ENCODE data around the gene MPPED2. TPM values are rescaled to one million over a fixed set of nuclear protein-coding genes. Genes with fewer than 3 reads are reported as not detected.

MPPED2 gene
- total RNA-seq, 1 donor from 2014 or later, result not detected

DNA sequence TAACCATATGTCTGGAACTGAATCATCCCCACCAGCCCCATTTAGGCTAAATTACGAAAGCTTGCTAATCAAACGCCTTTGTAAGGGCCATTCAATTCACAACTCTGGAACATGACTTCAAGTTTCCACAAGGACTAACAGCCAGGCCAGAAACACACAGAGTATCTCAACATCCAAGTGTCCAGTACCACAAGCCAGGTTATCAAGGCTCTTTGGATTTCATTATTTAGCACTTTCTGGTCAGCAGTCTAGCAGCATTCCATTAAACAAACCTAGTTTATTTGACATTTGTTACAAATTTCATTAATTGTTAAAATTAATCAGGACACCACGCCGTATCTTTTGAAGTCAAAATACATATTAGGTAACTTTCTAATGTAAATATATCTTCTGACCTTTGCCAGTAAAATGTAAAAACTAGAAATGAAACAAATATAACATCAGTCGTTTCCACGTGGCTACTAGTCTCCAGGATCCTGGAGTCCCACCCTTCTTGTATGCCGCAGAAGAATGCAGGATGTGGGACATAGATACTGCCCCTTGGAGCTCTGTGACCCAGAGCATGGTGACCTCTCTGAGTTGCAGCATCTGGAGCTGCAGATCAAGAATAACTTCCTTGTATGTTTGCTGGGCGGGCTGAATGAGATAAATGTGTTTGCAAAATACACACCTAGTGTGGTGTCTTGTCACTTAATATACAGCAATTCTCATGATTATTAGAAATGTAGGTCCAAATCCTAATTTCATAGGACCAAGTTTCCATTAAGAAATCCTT lies 64.7 kb downstream of the MPPED2 start:
- no peaks in the 10 kb centered on the region for H3K36me3 ChIP-seq (ENCODE audit: control insufficient read depth, insufficient read depth, low read length)
- no peaks in the 10 kb centered on the region for H3K27me3 ChIP-seq (ENCODE audit: control insufficient read depth, insufficient read depth, low read length)
- no peak for FAIRE-seq
- DNase-seq (ENCODE audit: low read depth), result no peak
- TF ChIP-seq, protein P1, sequence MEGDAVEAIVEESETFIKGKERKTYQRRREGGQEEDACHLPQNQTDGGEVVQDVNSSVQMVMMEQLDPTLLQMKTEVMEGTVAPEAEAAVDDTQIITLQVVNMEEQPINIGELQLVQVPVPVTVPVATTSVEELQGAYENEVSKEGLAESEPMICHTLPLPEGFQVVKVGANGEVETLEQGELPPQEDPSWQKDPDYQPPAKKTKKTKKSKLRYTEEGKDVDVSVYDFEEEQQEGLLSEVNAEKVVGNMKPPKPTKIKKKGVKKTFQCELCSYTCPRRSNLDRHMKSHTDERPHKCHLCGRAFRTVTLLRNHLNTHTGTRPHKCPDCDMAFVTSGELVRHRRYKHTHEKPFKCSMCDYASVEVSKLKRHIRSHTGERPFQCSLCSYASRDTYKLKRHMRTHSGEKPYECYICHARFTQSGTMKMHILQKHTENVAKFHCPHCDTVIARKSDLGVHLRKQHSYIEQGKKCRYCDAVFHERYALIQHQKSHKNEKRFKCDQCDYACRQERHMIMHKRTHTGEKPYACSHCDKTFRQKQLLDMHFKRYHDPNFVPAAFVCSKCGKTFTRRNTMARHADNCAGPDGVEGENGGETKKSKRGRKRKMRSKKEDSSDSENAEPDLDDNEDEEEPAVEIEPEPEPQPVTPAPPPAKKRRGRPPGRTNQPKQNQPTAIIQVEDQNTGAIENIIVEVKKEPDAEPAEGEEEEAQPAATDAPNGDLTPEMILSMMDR (IDR thresholded peaks at IDR 0.05; ENCODE audit: insufficient read depth, low read length, severe bottlenecking), result no peak
- H3K4me3 ChIP-seq (ENCODE audit: low read depth, low read length), result no peak overlapping the region

- TF ChIP-seq, protein P1 (IDR thresholded peaks at IDR 0.05; ENCODE audit: insufficient read depth, low read length, severe bottlenecking), result no peak
- no peaks in the 10 kb centered on the region for H3K36me3 ChIP-seq (ENCODE audit: control insufficient read depth, insufficient read depth, low read length)
- H3K4me3 ChIP-seq (ENCODE audit: low read depth, low read length), result no peak overlapping the region
- no peak for DNase-seq (ENCODE audit: low read depth)
- no peaks in the 10 kb centered on the region for H3K27me3 ChIP-seq (ENCODE audit: control insufficient read depth, insufficient read depth, low read length)
- FAIRE-seq, result no peak
Measured at GRCh38 chr11:30513087-30513486, 73.1 kb downstream of the MPPED2 start.

DNA sequence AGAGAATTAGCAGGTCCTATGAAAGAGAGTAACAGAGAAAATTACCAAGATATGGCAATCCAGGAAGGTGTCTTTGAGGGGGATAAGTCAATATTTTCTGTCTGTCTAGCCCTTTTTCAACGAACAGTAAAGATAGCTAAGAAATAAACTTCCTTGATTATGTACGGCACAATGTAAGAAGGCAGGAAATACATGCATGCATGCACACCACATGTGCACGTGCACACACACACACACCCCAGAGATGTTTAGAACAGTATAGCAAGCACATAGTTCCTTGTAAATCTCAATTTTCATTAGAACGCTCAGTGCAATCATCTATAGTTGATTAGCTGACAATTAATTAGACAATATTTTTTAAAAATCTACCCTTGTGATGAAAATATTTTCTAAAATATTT lies 74.7 kb downstream of the MPPED2 start:
- FAIRE-seq (no peak), DNase-seq (ENCODE audit: low read depth) (no peak)
- Histone ChIP-seq H3K4me3 (ENCODE audit: low read depth, low read length) (no peak overlapping the region), H3K27me3 (ENCODE audit: control insufficient read depth, insufficient read depth, low read length) (no peaks in the 10 kb centered on the region), H3K36me3 (ENCODE audit: control insufficient read depth, insufficient read depth, low read length) (no peaks in the 10 kb centered on the region)
- TF ChIP-seq, protein P1 (IDR thresholded peaks at IDR 0.05; ENCODE audit: insufficient read depth, low read length, severe bottlenecking), result no peak

DNA sequence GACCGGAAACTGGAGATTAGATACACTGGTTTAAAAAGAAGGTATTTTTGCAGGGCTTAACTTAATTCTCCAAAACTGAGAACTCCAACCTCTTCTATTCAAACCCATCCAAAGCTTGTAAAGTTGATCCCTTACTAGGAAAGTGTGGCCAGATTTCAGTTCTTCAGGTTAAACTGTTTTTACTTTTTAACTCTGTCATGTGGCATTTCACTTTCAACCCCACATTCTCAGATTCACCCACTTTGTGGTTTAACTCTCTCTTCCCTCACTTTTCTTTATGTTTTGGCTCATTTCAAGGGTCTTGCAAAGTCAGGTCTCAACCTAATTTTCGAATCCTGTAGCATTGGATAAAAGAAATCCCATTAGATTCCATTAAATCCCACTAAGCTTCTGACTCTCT lies 75.4 kb downstream of the MPPED2 start:
- DNase-seq (ENCODE audit: low read depth) (no peak), FAIRE-seq (no peak)
- TF ChIP-seq, protein P1 (IDR thresholded peaks at IDR 0.05; ENCODE audit: insufficient read depth, low read length, severe bottlenecking), result no peak
- Histone ChIP-seq H3K4me3 (ENCODE audit: low read depth, low read length) (no peak overlapping the region), H3K36me3 (ENCODE audit: control insufficient read depth, insufficient read depth, low read length) (no peaks in the 10 kb centered on the region), H3K27me3 (ENCODE audit: control insufficient read depth, insufficient read depth, low read length) (no peaks in the 10 kb centered on the region)

- H3K27me3 ChIP-seq (ENCODE audit: control insufficient read depth, insufficient read depth, low read length), result no peaks in the 10 kb centered on the region
- DNase-seq (ENCODE audit: low read depth) (no peak), FAIRE-seq (no peak)
- no peak overlapping the region for H3K4me3 ChIP-seq (ENCODE audit: low read depth, low read length)
- TF ChIP-seq, protein P1 (IDR thresholded peaks at IDR 0.05; ENCODE audit: insufficient read depth, low read length, severe bottlenecking), result no peak
- H3K36me3 ChIP-seq (ENCODE audit: control insufficient read depth, insufficient read depth, low read length), result no peaks in the 10 kb centered on the region
Measured at GRCh38 chr11:30509364-30509763, 76.8 kb downstream of the MPPED2 start.

- TF ChIP-seq, protein P1 (IDR thresholded peaks at IDR 0.05; ENCODE audit: insufficient read depth, low read length, severe bottlenecking), result no peak
- DNase-seq (ENCODE audit: low read depth) (no peak), FAIRE-seq (no peak)
- no peaks in the 10 kb centered on the region for H3K27me3 ChIP-seq (ENCODE audit: control insufficient read depth, insufficient read depth, low read length)
- H3K4me3 ChIP-seq (ENCODE audit: low read depth, low read length), result no peak overlapping the region
- no peaks in the 10 kb centered on the region for H3K36me3 ChIP-seq (ENCODE audit: control insufficient read depth, insufficient read depth, low read length)
Measured at GRCh38 chr11:30508594-30508993, 77.6 kb downstream of the MPPED2 start.

Data from bronchial epithelial cell (primary cell).